Stimulated activated CD4-positive, alpha-beta T cell treated with anti-CD3 and anti-CD28 coated beads, Interleukin-4, amount 100 ng/mL, for 24 hours (primary cell): ENCODE data around the gene MRTFA.
"Not testable (repeated sequence)": the region's sequence is repeated elsewhere in the genome, so short reads cannot be mapped to it uniquely, and the experiment has no call there.

Experiments
- DNase-seq: peaks from one replicate; pipeline ENCODE4 v3.0.0-alpha.2; 2020

MRTFA gene

GRCh38 chr22:40636380-40637182, at the start of gene MRTFA:
TSS of gene MRTFA (minus strand) at chr22:40636719.
- DNase-seq: peak; percentile 100

GRCh38 chr22:40685406-40685805, 48.9 kb upstream of the MRTFA start:
- no peak for DNase-seq

GRCh38 chr22:40684728-40685127, 48.2 kb upstream of the MRTFA start:
- DNase-seq: no peak

GRCh38 chr22:40681451-40681850, 44.9 kb upstream of the MRTFA start:
- DNase-seq: no peak

GRCh38 chr22:40680819-40681183, 44.3 kb upstream of the MRTFA start:
- DNase-seq: no peak

GRCh38 chr22:40679964-40680818, 43.7 kb upstream of the MRTFA start:
- no peak for DNase-seq

- DNase-seq: no peak
Observed at GRCh38 chr22:40679249-40679963, 42.9 kb upstream of the MRTFA start, which contains the start of gene MCHR1. TSS of gene MCHR1 (plus strand) at chr22:40679484. CDS start at chr22:40679653, 169 bp downstream.

- no peak for DNase-seq
Observed at GRCh38 chr22:40678493-40679248, 42.2 kb upstream of the MRTFA start.

GRCh38 chr22:40676644-40677043, 40.1 kb upstream of the MRTFA start:
- DNase-seq: no peak

- not testable (repeated sequence) for DNase-seq
Observed at GRCh38 chr22:40676166-40676565, 39.6 kb upstream of the MRTFA start.

GRCh38 chr22:40674274-40674673, 37.8 kb upstream of the MRTFA start:
- no peak for DNase-seq

GRCh38 chr22:40673017-40673416, 36.5 kb upstream of the MRTFA start:
- no peak for DNase-seq

- no peak for DNase-seq
Observed at GRCh38 chr22:40671796-40672360, 35.4 kb upstream of the MRTFA start.

- no peak for DNase-seq
Observed at GRCh38 chr22:40671369-40671768, 34.9 kb upstream of the MRTFA start.

GRCh38 chr22:40670058-40670457, 33.5 kb upstream of the MRTFA start:
- DNase-seq: no peak

GRCh38 chr22:40668611-40669411, 32.3 kb upstream of the MRTFA start:
- DNase-seq: no peak

GRCh38 chr22:40666151-40666848, 29.8 kb upstream of the MRTFA start:
- no peak for DNase-seq

GRCh38 chr22:40665312-40665711, 28.8 kb upstream of the MRTFA start:
- DNase-seq: no peak

GRCh38 chr22:40661671-40662070, 25.2 kb upstream of the MRTFA start:
- no peak for DNase-seq

GRCh38 chr22:40660730-40661129, 24.2 kb upstream of the MRTFA start:
- DNase-seq: no peak

- DNase-seq: no peak
Observed at GRCh38 chr22:40659166-40659565, 22.6 kb upstream of the MRTFA start.
